Hypothalamus (tissue), 51 donors: ENCODE measurements around the gene CORO2B.

Experiments
- DNase-seq, 51 donors: peaks; one replicate each; lab custom pipeline; 2025; lab: John Stamatoyannopoulos, UW

The CORO2B gene

GRCh38 chr15:68687136-68687735 lies 108.4 kb downstream of the CORO2B start:
- no peak for DNase-seq

GRCh38 chr15:68691705-68692104 lies 112.9 kb downstream of the CORO2B start:
- peak in 2 of 51 donors; percentile 9 to 11 for DNase-seq

GRCh38 chr15:68693071-68693470 lies 114.3 kb downstream of the CORO2B start:
- DNase-seq: no peak

GRCh38 chr15:68694111-68694510 lies 115.3 kb downstream of the CORO2B start:
- no peak for DNase-seq

GRCh38 chr15:68695061-68695595 lies 116.3 kb downstream of the CORO2B start:
- DNase-seq: peak in 1 of 51 donors; percentile 23

- DNase-seq: no peak
Measured at GRCh38 chr15:68696414-68697363, 117.9 kb downstream of the CORO2B start.

- DNase-seq: no peak
Measured at GRCh38 chr15:68697711-68698690, 119.2 kb downstream of the CORO2B start.

GRCh38 chr15:68698708-68699107 lies 119.9 kb downstream of the CORO2B start:
- no peak for DNase-seq

GRCh38 chr15:68699124-68699880 lies 120.5 kb downstream of the CORO2B start:
- peak in 2 of 51 donors; percentile 13 to 22 for DNase-seq

- DNase-seq: peak in 35 of 51 donors; percentile 14 to 84 (median 55)
Measured at GRCh38 chr15:68699881-68700454, 121.2 kb downstream of the CORO2B start.

GRCh38 chr15:68700455-68701123 lies 121.8 kb downstream of the CORO2B start:
- DNase-seq: peak in 45 of 51 donors; percentile 27 to 85 (median 62)

GRCh38 chr15:68701886-68702285 lies 123.1 kb downstream of the CORO2B start:
- no peak for DNase-seq

GRCh38 chr15:68704496-68705021 lies 125.8 kb downstream of the CORO2B start:
- DNase-seq: no peak

GRCh38 chr15:68706256-68706655 lies 127.5 kb downstream of the CORO2B start:
- DNase-seq: no peak

- DNase-seq: no peak
Measured at GRCh38 chr15:68706931-68707330, 128.1 kb downstream of the CORO2B start.

GRCh38 chr15:68707386-68707785 lies 128.6 kb downstream of the CORO2B start:
- no peak for DNase-seq

- DNase-seq: no peak
Measured at GRCh38 chr15:68709876-68710275, 131.1 kb downstream of the CORO2B start.

- no peak for DNase-seq
Measured at GRCh38 chr15:68710536-68710935, 131.7 kb downstream of the CORO2B start.
